A673 (cell line): ENCODE measurements around the gene CCDC86. TPM values are rescaled to one million over a fixed set of nuclear protein-coding genes. Genes with fewer than 3 reads are reported as not detected.

ENCODE experiments used
- BruUV-seq: library from RNA; stranded (reverse); fragments of 400-500 nt; replicated peaks from 2 replicates; lab custom pipeline; 2021; lab: Mats Ljungman, UMichigan
- CTCF ChIA-PET: fragments of 300-600 bp; sonication (Branson Sonifier 250); formaldehyde crosslinking; loops from one replicate; lab custom pipeline; 2022; ENCODE audit warnings: antibody characterized with exemption; lab: Charles Lee
- POLR2A ChIA-PET: fragments of 300-600 bp; sonication (Branson Sonifier 250); formaldehyde crosslinking; loops from one replicate; lab custom pipeline; 2022; ENCODE audit warnings: antibody characterized with exemption; ENCODE audit not compliant: low non-redundant PET; lab: Charles Lee
- DNase-seq: peaks from one replicate; pipeline ENCODE4 v3.0.0-alpha.2; 2015; ENCODE audit warnings: low spot score
- H3K27ac ChIP-seq: fragments of 200-600 bp; sonication (generic); 2 replicates; pipeline ENCODE4 v1.5.1; 2016; ENCODE audit warnings: mixed run types, low read depth, mild to moderate bottlenecking, mixed read lengths, antibody characterized with exemption, low read length; ENCODE audit not compliant: poor library complexity, severe bottlenecking
- H3K27me3 ChIP-seq: fragments of 200-600 bp; sonication (generic); replicated peaks from 2 replicates; pipeline ENCODE4 v1.6.1; 2017; ENCODE audit warnings: mixed run types, low read depth, mild to moderate bottlenecking, mixed read lengths, antibody characterized with exemption, low read length; ENCODE audit not compliant: insufficient read depth, poor library complexity
- H3K36me3 ChIP-seq: fragments of 200-600 bp; sonication (generic); 2 replicates; pipeline ENCODE4 v1.6.1; 2016; ENCODE audit warnings: mixed run types, mild to moderate bottlenecking, mixed read lengths, antibody characterized with exemption, low read length; ENCODE audit not compliant: insufficient read depth, poor library complexity, severe bottlenecking
- H3K4me1 ChIP-seq: fragments of 200-600 bp; sonication (generic); 2 replicates; pipeline ENCODE4 v1.6.1; 2017; ENCODE audit warnings: mixed run types, mild to moderate bottlenecking, mixed read lengths, antibody characterized with exemption, low read length; ENCODE audit not compliant: insufficient read depth, poor library complexity, severe bottlenecking
- H3K4me3 ChIP-seq: fragments of 200-600 bp; sonication (generic); 2 replicates; pipeline ENCODE4 v1.5.1; 2016; ENCODE audit warnings: low read depth, mixed run types, mild to moderate bottlenecking, mixed read lengths, low read length; ENCODE audit not compliant: poor library complexity, severe bottlenecking
- H3K9me3 ChIP-seq: fragments of 200-600 bp; sonication (generic); 2 replicates; pipeline ENCODE4 v1.6.1; 2016; ENCODE audit warnings: mixed run types, low read depth, mild to moderate bottlenecking, mixed read lengths, antibody characterized with exemption, low read length; ENCODE audit not compliant: poor library complexity, severe bottlenecking
- EZH2 ChIP-seq: fragments of 200-600 bp; sonication (generic); IDR thresholded peaks from 2 replicates; pipeline ENCODE4 v1.6.1; 2017; ENCODE audit warnings: borderline replicate concordance, low read depth, mild to moderate bottlenecking, mixed read lengths, antibody characterized with exemption, low read length; ENCODE audit not compliant: poor library complexity, severe bottlenecking
- intact Hi-C: fragments of 100-400 bp; cut with micrococcal nuclease; formaldehyde crosslinking; loops from one replicate; pipeline ENCODE4 v1.10.0; 2022; ENCODE audit not compliant: unreplicated experiment
- total RNA-seq: library from RNA; stranded (reverse); gene quantifications from 2 replicates; pipeline ENCODE4 v1.2.3, GENCODE V29; 2021
- TF ChIP-seq, protein P1 (sequence below): fragments of 300-800, 200-600 bp; sonication (generic); conservative IDR thresholded peaks from 2 replicates; pipeline ENCODE4 v1.5.1; 2017; ENCODE audit warnings: low read depth, mild to moderate bottlenecking, antibody characterized with exemption, low read length, moderate library complexity, mixed read lengths

The CCDC86 gene
- total RNA-seq, 1 experiment from 2014 or later: 188 TPM

DNA sequence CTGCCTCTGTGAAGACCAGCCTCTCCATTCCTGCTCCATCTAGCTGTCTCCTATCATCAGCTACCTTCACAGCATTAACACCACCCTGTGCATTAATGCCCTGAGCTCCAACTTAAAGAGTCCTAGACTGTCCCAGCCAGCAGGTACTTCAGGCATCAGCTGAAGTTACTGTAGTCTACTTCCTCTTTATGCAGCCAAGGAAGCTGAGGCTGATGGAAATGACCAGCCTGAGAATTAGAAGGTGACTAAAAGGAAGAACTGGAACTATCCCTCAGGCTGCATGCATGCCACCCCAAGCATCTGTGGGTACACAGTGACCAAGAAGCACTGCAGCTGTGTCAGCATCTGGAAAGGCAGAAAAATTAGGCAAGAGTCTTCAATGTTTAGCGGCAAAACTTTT is 28.6 kb upstream of the CCDC86 start:
- Histone ChIP-seq H3K27ac (no peak overlapping the region), H3K9me3 (peaks cover 9% of the 10 kb centered on the region), H3K4me3 (no peak overlapping the region), H3K36me3 (no peaks in the 10 kb centered on the region), H3K4me1 (no peaks in the 10 kb centered on the region), H3K27me3 (no peaks in the 10 kb centered on the region)
- ChIA-PET CTCF (no interaction called here), POLR2A (no interaction called here)
- BruUV-seq: no TSS peak
- no peak for DNase-seq
- TF ChIP-seq, protein P1, sequence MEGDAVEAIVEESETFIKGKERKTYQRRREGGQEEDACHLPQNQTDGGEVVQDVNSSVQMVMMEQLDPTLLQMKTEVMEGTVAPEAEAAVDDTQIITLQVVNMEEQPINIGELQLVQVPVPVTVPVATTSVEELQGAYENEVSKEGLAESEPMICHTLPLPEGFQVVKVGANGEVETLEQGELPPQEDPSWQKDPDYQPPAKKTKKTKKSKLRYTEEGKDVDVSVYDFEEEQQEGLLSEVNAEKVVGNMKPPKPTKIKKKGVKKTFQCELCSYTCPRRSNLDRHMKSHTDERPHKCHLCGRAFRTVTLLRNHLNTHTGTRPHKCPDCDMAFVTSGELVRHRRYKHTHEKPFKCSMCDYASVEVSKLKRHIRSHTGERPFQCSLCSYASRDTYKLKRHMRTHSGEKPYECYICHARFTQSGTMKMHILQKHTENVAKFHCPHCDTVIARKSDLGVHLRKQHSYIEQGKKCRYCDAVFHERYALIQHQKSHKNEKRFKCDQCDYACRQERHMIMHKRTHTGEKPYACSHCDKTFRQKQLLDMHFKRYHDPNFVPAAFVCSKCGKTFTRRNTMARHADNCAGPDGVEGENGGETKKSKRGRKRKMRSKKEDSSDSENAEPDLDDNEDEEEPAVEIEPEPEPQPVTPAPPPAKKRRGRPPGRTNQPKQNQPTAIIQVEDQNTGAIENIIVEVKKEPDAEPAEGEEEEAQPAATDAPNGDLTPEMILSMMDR: no peak
- no peak for TF ChIP-seq EZH2
- intact Hi-C loops: no loop called here

DNA sequence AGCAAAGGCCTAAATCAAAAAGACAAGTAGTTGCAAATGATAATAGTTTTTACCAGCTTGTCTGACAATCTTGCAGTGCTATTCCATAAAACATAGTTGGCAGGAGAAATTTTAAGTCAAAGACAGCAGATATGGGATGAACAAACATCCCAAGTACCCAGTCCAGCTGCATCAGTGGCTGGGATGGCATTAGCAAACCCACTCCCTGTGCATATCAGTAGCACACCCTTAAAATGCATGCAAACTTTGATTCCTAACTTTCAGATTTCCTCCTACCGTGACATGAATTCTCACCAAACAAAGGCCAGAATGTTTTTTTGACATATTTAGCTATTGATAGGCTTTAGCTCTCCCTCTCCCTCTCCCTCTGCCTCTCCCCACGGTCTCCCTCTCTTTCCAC is 27.8 kb upstream of the CCDC86 start:
- Histone ChIP-seq H3K27me3 (no peaks in the 10 kb centered on the region), H3K4me3 (no peak overlapping the region), H3K36me3 (no peaks in the 10 kb centered on the region), H3K4me1 (no peaks in the 10 kb centered on the region), H3K27ac (no peak overlapping the region), H3K9me3 (peaks cover 9% of the 10 kb centered on the region)
- no peak for DNase-seq
- CTCF ChIA-PET: no interaction called here
- POLR2A ChIA-PET: no interaction called here
- TF ChIP-seq EZH2: no peak
- no TSS peak for BruUV-seq
- intact Hi-C loops: no loop called here

DNA sequence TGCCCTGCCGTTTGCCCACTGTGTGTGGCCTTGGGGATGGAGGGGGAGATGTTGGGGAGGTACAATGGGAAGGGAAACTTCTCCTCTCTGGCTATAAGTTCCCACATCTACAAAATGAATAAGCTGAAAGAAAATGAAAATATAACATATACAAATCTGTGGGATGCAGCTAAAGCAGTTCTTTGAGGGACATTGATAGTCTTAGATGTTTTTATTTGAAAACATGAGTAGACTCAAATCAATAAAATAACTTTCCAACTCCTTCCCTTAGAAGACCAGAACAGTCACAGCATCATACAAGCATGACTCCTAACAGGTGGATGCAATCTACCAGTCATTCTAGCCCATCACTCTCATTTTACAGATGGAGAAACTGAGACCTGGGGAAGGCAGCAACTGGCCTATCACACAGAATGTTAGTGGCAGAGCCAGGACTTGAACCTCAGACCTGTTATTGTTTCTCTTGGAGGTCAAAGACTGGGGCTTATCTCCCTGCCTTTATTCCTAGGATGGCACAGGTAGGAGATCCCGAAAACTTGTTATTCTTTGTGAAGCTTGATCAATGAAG is 25.2 kb upstream of the CCDC86 start:
- intact Hi-C loops: no loop called here
- TF ChIP-seq EZH2: no peak
- TF ChIP-seq, protein P1: no peak
- POLR2A ChIA-PET: no interaction called here
- Histone ChIP-seq H3K4me1 (no peaks in the 10 kb centered on the region), H3K27ac (no peak overlapping the region), H3K36me3 (no peaks in the 10 kb centered on the region), H3K9me3 (peaks cover 9% of the 10 kb centered on the region), H3K4me3 (no peak overlapping the region), H3K27me3 (no peaks in the 10 kb centered on the region)
- BruUV-seq: no TSS peak
- no peak for DNase-seq
- CTCF ChIA-PET: no interaction called here

DNA sequence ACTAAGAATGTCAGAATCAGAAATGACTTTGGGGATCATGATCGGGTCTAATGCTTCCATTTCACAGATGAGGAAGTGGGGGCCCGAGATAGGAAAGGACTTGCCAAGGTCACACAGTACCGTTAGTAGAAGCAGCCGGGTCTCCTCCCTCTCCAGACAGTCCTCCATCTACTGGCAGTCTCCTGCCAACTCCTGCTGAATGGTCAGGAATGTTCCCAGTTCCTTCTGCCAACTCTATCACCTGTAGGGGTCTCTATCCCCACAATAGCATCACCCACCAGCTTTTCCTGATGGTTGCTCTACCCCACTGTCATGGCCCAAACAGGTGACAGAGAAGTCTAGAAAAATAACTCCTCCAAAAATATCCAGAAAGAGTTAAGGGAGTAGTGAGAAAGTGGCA is 23.9 kb upstream of the CCDC86 start:
- CTCF ChIA-PET: no interaction called here
- no peaks in the 10 kb centered on the region for H3K4me1 ChIP-seq
- no peaks in the 10 kb centered on the region for H3K36me3 ChIP-seq
- H3K4me3 ChIP-seq: no peak overlapping the region
- peaks cover 9% of the 10 kb centered on the region for H3K9me3 ChIP-seq
- no TSS peak for BruUV-seq
- no peaks in the 10 kb centered on the region for H3K27me3 ChIP-seq
- no peak for DNase-seq
- POLR2A ChIA-PET: no interaction called here
- intact Hi-C loops: no loop called here
- H3K27ac ChIP-seq: no peak overlapping the region
- TF ChIP-seq, protein P1: no peak
- no peak for TF ChIP-seq EZH2
